Suprapubic skin (tissue), 4 donors: ENCODE data around the gene OR8D1.

Experiments
- CTCF ChIP-seq, 2 donors: fragments of 200-600 bp in 1 of 2; fragments of 450-650 bp in 1 of 2; sonication (generic) in 1 of 2; IDR thresholded peaks; one replicate each; pipeline ENCODE4 v1.5.1; 2016 to 2019; ENCODE audit warnings: antibody characterized with exemption in 2 of 2, mild to moderate bottlenecking in 1 of 2, moderate library complexity in 1 of 2
- POLR2A ChIP-seq, 2 donors: fragments of 450-650 bp; IDR thresholded peaks; one replicate each; pipeline ENCODE4 v1.6.1; 2017; ENCODE audit warnings: antibody characterized with exemption in 2 of 2, mild to moderate bottlenecking in 2 of 2, moderate library complexity in 2 of 2
- POLR2AphosphoS5 ChIP-seq, 3 donors: sonication (generic); formaldehyde crosslinking; IDR thresholded peaks; one replicate each; pipeline ENCODE4 v1.6.1; 2017; ENCODE audit warnings: antibody characterized with exemption in 3 of 3

DNA sequence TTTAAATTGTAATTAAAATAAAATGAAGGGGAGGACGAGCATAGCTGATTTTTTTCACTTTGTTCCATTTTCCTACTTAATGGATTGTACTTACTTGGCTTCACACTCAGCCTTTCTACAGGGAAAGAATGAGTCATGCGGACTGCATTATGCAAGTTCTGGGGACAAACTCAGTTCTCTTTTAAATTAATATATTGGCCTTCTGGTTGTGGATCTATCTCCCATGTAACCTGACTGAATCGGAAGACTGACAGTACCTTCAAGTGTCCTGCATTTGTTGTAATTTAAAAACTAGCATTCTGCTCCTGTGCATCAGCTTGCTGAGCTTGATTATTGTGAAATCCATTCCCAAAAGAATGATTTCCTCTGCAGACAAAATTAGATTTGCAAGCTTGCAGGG is 12.2 kb downstream of the OR8D1 start:
- TF ChIP-seq CTCF (IDR thresholded peaks at IDR 0.05) (no peak), POLR2AphosphoS5 (IDR thresholded peaks at IDR 0.05) (no peak), POLR2A (IDR thresholded peaks at IDR 0.05) (no peak)
